Subcutaneous adipose tissue (tissue), 4 donors: ENCODE data around the gene TEAD3. TPM values are rescaled to one million over a fixed set of nuclear protein-coding genes. Genes with fewer than 3 reads are reported as not detected.

Experiments used
- CTCF ChIP-seq: fragments of 450-650 bp; IDR thresholded peaks from one replicate; pipeline ENCODE4 v1.5.1; 2016; ENCODE audit warnings: low read depth, mild to moderate bottlenecking, control low read depth, antibody characterized with exemption, moderate library complexity
- total RNA-seq, 4 donors: library from RNA; depleted of rRNA; stranded (reverse); fragments of >200 nt; gene quantifications; one replicate each; pipeline ENCODE4 v1.1.0, GENCODE V29; 2016

TEAD3 gene
- total RNA-seq, 4 donors from 2014 or later: 4.1 to 6.2 (median 4.7) TPM

- no peak for TF ChIP-seq CTCF
These were observed 33.6 kb downstream of the TEAD3 start for GRCh38 chr6:35463292-35463691.

DNA sequence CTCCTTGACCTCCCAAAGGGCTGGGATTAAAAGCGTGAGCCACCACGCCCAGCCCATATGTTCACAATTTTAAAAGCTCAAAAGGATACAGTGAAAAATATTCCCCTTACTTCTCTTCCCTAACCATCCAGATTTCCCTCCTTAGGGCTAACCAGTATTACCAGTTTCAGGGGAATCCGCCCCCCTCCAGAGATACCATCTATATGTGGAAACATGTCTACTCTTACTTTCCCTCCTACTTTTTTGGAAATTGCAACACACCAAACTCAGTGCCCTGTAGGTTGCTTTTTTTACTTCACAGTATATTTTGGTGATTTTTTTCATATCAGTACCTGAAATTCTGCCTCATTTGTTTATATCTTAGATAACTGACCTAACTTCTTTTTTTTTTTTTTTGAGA, 35.6 kb downstream of the TEAD3 start:
- TF ChIP-seq CTCF: no peak

DNA sequence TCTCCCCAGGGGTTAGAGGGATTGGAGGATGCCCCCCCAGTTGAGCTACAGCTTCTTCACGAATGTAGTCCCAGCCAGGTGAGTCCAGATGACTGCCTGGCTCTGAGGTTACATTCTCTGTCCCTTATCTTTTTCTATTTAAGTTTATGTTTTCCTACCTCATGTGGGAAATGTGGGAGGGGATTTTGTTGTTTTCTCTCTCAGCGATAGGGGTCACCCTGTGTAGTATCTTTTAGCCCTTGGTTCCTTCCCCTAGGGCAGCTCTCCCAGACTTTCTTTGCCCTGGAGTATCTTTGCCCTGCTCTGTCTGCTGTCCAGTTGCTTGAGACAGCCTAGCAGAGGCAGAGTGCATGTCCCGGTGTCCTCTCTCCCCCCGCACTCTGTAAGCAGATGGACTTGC, 39.0 kb downstream of the TEAD3 start:
- no peak for TF ChIP-seq CTCF

DNA sequence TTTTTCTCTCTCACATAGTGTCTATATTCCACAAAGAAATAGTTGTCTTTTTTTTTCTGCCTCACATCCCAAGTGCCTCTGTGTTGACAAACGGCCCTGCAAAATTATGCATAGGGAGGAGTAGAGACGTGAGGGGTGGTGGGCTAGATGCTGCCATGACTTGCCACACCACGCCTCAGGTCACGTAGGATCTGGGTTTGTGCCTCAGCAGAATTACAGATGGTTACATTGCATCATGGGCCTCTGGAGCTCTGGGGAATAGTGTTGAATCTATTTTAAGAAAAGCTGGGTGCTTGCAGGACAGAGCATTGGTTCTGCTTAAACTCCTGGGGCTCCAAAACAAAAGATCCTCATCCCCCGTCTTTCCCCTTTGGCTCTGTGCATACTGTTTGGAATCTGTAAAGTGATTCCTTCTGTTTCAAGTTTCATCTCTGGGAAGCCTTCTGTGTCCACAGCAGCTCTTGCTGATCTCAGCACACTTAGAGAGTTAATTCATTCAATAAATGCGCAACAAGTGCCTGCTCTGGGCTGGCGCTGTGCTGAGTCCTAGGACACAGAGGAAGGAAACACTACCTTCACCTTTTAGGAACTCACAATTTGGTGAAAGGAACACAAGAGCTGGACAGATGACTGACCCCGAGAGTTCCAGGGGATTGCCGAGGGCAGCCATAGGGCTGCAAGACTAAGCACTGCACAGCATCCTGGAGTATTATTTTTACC, 42.3 kb downstream of the TEAD3 start:
- TF ChIP-seq CTCF: no peak

GRCh38 chr6:35453236-35453635, 43.6 kb downstream of the TEAD3 start:
- no peak for TF ChIP-seq CTCF

DNA sequence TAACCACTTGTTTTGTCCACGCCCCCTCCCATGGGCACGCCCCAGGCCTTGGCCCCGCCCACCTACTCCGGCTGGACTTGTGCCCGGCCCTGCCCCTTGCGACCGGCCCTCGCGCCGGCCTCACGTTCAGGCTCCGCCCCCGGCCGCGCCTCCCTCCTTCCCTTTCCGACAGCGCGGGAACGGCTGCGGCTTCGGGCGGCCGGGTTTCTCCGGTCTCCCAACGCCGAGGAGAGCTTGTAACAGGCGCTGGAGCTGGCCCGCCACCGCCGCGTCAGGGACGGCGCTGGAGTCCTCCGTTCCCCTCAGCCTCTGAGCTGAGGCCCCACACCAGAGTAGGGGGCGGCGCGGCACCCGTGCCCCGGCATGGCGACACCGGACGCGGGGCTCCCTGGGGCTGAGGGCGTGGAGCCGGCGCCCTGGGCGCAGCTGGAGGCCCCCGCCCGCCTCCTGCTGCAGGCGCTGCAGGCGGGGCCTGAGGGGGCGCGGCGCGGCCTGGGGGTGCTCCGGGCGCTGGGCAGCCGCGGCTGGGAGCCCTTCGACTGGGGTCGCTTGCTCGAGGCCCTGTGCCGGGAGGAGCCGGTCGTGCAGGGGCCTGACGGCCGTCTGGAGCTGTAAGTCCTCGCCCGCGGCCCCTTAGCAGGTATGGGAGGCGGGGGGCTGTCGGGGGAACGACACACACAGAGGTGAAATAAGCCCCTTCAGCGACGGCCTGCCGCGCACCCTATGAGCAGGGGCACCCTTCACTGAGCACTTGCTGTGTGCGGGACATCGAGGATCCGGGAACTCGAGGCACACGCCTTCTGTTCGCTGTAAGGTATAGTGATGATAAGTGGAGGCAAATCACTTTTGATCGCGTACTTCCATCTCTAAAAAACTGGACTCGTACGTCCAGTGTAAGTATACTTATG, 44.4 kb downstream of the TEAD3 start, which contains the start of gene FANCE:
Gene FANCE (plus strand): TSS at position 156 of the 908 bp plus-strand sequence. CDS start 208 bp downstream, at position 364.
- no peak for TF ChIP-seq CTCF
